ENCODE results near the gene IL2RA. TPM values are rescaled to one million over a fixed set of nuclear protein-coding genes. Genes with fewer than 3 reads are reported as not detected.

The IL2RA gene
- polyA plus RNA-seq, 3 donors: 0.06 TPM; not detected in 2

DNA sequence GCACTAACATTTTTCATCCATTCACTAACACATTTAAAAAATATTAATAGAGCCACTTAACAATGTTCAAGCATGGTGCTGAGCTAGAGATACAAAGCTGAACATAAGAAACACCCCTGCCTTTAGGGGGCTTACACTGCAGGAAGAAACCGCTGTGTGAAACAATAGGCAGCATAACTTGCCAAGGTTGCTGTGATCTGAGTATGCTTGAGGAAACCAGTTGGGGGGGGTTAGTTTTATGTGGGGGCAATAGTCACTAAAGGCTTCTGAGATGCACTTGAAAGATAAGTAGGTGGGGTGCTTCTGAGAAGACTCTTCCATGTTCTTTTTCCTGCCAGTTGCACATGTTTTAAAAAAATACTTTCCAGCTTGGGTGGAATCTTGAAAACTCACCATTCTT is 29.5 kb upstream of the IL2RA start:
- H3K4me3 ChIP-seq (replicated peaks in 1 of 3; ENCODE audit: low read depth in 2 of 3, low read length in 3 of 3): peak overlapping the region in 1 of 3 experiments; percentile 22
- H3K27me3 ChIP-seq (ENCODE audit: control insufficient read depth in 2 of 2, insufficient read depth in 2 of 2, low read length in 2 of 2): no peaks in the 10 kb centered on the region
- peak overlapping the region; percentile 46 for H3K4me2 ChIP-seq (replicated peaks; ENCODE audit: extremely low read depth, low read length, poor library complexity, severe bottlenecking)
- Mint-ChIP-seq H3K27ac (peak overlapping the region in 6 of 7 donors; percentile 3 to 78 (median 51)), H3K27me3 (ENCODE audit: low read depth in 3 of 3) (peaks cover 0 to 6% (median 0%) of the 10 kb centered on the region in 3 donors), H3K4me1 (peaks cover 58% of the 10 kb centered on the region), H3K36me3 (peaks cover 2 to 10% of the 10 kb centered on the region in 2 donors), H3K9me3 (peaks cover 0 to 4% (median 0%) of the 10 kb centered on the region in 7 donors), H3K4me3 (peak overlapping the region in 1 of 2 donors; percentile 59)
- 50% methylated on average over 1 of the region's 1 CpG for WGBS (ENCODE audit: insufficient coverage)
- intact Hi-C loops (cut with micrococcal nuclease): loop anchor here in 1 of 2 donors (5.0 kb wide), 2 partner anchors 111 to 316 kb away; partner anchors contain the start of gene PFKFB3
- no peak for DNase-seq
- no peak overlapping the region for H2AFZ ChIP-seq (ENCODE audit: insufficient read depth, low read depth, low read length, poor library complexity, severe bottlenecking)
- TF ChIP-seq, protein P1, sequence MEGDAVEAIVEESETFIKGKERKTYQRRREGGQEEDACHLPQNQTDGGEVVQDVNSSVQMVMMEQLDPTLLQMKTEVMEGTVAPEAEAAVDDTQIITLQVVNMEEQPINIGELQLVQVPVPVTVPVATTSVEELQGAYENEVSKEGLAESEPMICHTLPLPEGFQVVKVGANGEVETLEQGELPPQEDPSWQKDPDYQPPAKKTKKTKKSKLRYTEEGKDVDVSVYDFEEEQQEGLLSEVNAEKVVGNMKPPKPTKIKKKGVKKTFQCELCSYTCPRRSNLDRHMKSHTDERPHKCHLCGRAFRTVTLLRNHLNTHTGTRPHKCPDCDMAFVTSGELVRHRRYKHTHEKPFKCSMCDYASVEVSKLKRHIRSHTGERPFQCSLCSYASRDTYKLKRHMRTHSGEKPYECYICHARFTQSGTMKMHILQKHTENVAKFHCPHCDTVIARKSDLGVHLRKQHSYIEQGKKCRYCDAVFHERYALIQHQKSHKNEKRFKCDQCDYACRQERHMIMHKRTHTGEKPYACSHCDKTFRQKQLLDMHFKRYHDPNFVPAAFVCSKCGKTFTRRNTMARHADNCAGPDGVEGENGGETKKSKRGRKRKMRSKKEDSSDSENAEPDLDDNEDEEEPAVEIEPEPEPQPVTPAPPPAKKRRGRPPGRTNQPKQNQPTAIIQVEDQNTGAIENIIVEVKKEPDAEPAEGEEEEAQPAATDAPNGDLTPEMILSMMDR (IDR thresholded peaks at IDR 0.05): no peak
- H3K4me1 ChIP-seq (ENCODE audit: control insufficient read depth in 1 of 2, insufficient read depth in 2 of 2, low read length in 2 of 2): peaks cover 48 to 52% of the 10 kb centered on the region in 2 donors
- peaks cover 73% of the 10 kb centered on the region for H4K20me1 ChIP-seq (ENCODE audit: insufficient read depth, low read length)
- peak overlapping the region in 1 of 2 donors; percentile 22 for H3K27ac ChIP-seq (ENCODE audit: low read depth in 1 of 2, low read length in 2 of 2)
- no peaks in the 10 kb centered on the region for H3K9me3 ChIP-seq (replicated peaks in 1 of 2; ENCODE audit: control insufficient read depth in 1 of 2, insufficient read depth in 1 of 2, low read length in 2 of 2)
- peaks cover 78% of the 10 kb centered on the region for H3K79me2 ChIP-seq (ENCODE audit: insufficient read depth, low read length)
- no peak overlapping the region for H3K9ac ChIP-seq (ENCODE audit: insufficient read depth, low read length, poor library complexity, severe bottlenecking)
- peaks cover under 1 to 5% of the 10 kb centered on the region in 2 donors for H3K36me3 ChIP-seq (replicated peaks in 1 of 2; ENCODE audit: control insufficient read depth in 1 of 2, insufficient read depth in 2 of 2, low read length in 2 of 2)

DNA sequence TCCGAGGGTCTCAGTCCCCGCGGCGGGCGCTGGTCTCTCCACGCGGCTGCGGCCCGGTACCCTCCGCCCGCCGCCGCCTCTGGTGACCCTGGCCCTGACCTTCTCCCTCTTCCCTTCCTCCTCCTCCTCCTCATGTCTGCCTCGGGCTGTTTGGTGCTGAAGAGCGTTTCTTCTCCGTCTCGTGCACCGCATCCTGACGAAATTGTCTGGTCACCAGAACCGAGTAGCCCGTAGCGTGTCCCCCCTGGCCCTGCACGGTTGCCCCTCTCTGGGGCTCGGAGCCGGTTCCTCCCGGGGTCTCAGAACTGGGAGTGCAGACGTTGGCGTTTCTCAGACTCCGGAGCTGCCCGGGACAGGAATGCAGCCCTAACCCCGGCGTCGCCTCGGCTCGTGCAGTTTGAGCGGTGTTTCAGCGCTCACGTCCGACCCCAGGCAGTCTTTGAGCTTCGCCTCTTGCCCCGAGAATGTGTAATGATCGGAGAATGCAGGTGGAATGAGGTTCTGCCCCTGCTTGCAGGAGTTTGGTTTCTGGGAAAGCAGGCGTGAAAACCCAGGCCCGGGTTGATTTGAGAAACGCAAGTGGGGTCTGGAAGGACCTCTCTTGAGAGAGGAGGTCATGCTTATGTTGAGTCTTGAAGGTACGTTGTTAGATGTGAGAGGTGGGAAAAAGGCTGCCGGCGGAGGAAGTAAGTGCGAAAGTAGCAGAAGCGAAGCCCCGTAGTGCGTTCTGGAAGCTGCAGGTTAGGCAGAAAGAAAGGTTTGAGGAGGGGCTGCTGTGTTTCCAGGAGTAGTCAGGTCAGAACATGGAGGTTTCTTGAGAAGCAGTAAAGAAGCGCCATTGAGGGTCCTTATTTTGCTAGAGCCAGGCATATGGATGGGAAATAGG is 27.4 kb upstream of the IL2RA start:
- H3K27ac Mint-ChIP-seq: peak overlapping the region; percentile 81 to 96 (median 89)

More for the DNA sequence above, 27.4 kb upstream of the IL2RA start:
- H2AFZ ChIP-seq (ENCODE audit: insufficient read depth, low read depth, low read length, poor library complexity, severe bottlenecking): peak overlapping the region; percentile 65
- Mint-ChIP-seq H3K27me3 (ENCODE audit: low read depth in 3 of 3) (peaks cover 0 to 6% (median 3%) of the 10 kb centered on the region in 3 donors), H3K36me3 (peaks cover 0 to 2% of the 10 kb centered on the region in 2 donors), H3K4me1 (peaks cover 56% of the 10 kb centered on the region), H3K9me3 (peaks cover 0 to 4% (median 0%) of the 10 kb centered on the region in 7 donors), H3K4me3 (peak overlapping the region; percentile 96 to 98)
- H3K27me3 ChIP-seq (ENCODE audit: control insufficient read depth in 2 of 2, insufficient read depth in 2 of 2, low read length in 2 of 2): no peaks in the 10 kb centered on the region
- peak overlapping the region; percentile 94 for H3K9ac ChIP-seq (ENCODE audit: insufficient read depth, low read length, poor library complexity, severe bottlenecking)
- peaks cover 53% of the 10 kb centered on the region for H4K20me1 ChIP-seq (ENCODE audit: insufficient read depth, low read length)
- peak overlapping the region; percentile 58 to 97 (median 69) for H3K4me3 ChIP-seq (replicated peaks in 1 of 3; ENCODE audit: low read depth in 2 of 3, low read length in 3 of 3)
- TF ChIP-seq, protein P1 (IDR thresholded peaks at IDR 0.05): no peak
- no peaks in the 10 kb centered on the region for H3K36me3 ChIP-seq (replicated peaks in 1 of 2; ENCODE audit: control insufficient read depth in 1 of 2, insufficient read depth in 2 of 2, low read length in 2 of 2)
- WGBS (ENCODE audit: insufficient coverage): 1% methylated on average over 48 of the region's 53 CpGs
- intact Hi-C loops (cut with micrococcal nuclease): loop anchor here in 1 of 2 donors (5.0 kb wide), 2 partner anchors 113 to 318 kb away; partner anchors contain the start of gene PFKFB3
- peak overlapping the region; percentile 27 to 80 for H3K27ac ChIP-seq (ENCODE audit: low read depth in 1 of 2, low read length in 2 of 2)
- no peaks in the 10 kb centered on the region for H3K9me3 ChIP-seq (replicated peaks in 1 of 2; ENCODE audit: control insufficient read depth in 1 of 2, insufficient read depth in 1 of 2, low read length in 2 of 2)
- H3K4me2 ChIP-seq (replicated peaks; ENCODE audit: extremely low read depth, low read length, poor library complexity, severe bottlenecking): peak overlapping the region; percentile 98
- H3K79me2 ChIP-seq (ENCODE audit: insufficient read depth, low read length): peaks cover 57% of the 10 kb centered on the region
- peak in 1 of 3 donors; percentile 29 for DNase-seq
- peaks cover 54 to 58% of the 10 kb centered on the region in 2 donors for H3K4me1 ChIP-seq (ENCODE audit: control insufficient read depth in 1 of 2, insufficient read depth in 2 of 2, low read length in 2 of 2)
